Bone marrow (tissue), 2 donors: ENCODE measurements around the gene TSPAN8.
"Not testable (repeated sequence)": the region's sequence is repeated elsewhere in the genome, so short reads cannot be mapped to it uniquely, and the experiment has no call there.

Experiments used
- DNase-seq, 2 donors: peaks; one replicate each; lab custom pipeline; 2025; lab: John Stamatoyannopoulos, UW

The TSPAN8 gene

DNA sequence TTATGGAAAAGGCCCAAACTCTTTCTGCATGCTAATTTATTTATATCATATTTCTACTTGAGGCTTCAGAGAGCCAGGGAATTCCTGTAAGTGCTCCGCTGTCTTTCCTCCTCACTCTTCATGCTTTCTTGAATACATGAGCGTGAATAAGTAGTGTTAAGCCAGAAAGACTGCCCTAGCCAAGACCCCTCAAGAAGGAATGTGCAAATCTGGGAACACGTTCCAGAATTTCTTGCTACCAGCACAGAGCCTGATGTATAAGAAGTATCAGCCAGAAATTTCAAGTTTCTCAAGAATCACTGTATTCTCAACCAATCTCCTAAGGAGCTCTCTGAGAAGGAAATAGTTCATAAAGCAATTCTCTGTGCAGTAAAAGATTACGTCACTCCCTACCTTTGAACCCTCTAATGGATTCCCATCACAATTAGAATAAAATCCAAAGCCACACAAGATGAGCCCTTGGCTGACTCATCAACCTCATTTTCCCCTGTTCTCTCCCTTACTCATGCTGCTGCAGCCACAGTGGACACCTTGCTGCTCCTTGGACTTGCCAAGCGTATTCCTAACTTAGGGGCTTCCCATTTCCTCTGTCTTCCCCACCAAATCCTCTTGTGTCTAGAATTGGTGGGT lies 6.9 kb upstream of the TSPAN8 start:
- no peak for DNase-seq

GRCh38 chr12:71164166-71164565 lies 6.4 kb upstream of the TSPAN8 start:
- no peak for DNase-seq

- DNase-seq: no peak
Observed at GRCh38 chr12:71162832-71163763, 5.3 kb upstream of the TSPAN8 start.

GRCh38 chr12:71161591-71161990 lies 3.8 kb upstream of the TSPAN8 start:
- no peak for DNase-seq

GRCh38 chr12:71160585-71160984 lies 2.8 kb upstream of the TSPAN8 start:
- no peak for DNase-seq

DNA sequence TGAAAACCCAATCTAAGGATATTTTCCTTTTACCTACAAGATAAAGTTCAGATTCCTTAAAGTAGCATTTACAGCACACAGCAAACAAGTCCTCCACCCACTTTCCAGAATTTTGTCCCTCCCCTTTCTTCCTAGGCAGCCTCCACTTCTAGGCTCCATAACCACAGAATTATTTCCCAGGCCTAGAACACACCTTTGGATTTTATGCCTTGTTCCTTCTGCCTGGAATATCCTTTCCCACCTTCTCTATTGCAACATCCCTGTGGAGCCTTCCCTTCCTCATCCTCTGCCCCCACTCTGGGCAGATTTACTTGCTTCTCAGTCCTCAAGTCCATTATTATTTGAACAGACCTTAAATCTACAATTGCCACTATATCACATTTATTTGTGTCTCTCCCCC lies 2.1 kb upstream of the TSPAN8 start:
- DNase-seq: no peak

GRCh38 chr12:71159264-71159663 lies 1.5 kb upstream of the TSPAN8 start:
- DNase-seq: no peak

GRCh38 chr12:71158361-71158882 lies 623 bp upstream of the TSPAN8 start:
- no peak for DNase-seq

- no peak for DNase-seq
Observed at GRCh38 chr12:71155225-71155624, 2.6 kb downstream of the TSPAN8 start.

- DNase-seq: no peak
Observed at GRCh38 chr12:71152851-71153250, 4.9 kb downstream of the TSPAN8 start.

DNA sequence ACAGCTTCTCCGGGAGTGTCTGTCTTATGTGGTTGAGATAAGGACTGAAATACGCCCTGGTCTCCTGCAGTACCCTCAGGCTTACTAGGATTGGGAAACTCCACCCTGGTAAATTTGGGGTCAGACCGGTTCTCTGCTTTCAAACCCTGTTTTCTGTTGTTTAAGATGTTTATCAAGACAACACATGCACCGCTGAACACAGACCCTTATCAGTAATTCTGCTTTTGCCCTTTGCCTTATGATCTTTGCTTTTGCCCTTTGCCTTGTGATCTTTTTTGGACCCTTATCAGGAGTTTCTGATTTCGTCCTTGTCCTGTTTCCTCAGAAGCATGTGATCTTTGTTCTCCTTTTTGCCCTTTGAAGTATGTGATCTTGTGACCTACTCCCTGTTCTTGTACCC lies 7.8 kb downstream of the TSPAN8 start:
- not testable (repeated sequence) for DNase-seq

DNA sequence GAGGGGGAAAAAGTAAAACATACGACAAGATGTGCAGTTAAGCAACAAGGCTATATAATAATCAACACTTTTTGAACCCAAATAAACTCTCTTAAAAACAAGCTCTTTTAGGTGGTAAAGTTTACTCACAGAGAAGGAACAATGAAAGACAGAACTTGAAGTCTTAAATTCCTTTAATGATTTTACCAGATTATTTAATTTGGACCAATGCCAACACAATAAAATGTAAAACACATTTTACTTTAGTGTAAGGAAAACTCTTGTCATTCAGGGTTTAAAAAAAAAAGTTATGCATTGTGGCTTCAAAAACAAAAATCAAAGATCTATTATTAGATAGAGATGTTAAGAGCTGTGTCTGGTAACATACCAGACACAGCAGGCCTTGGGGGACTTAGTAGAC lies 13.1 kb downstream of the TSPAN8 start:
- no peak for DNase-seq

DNA sequence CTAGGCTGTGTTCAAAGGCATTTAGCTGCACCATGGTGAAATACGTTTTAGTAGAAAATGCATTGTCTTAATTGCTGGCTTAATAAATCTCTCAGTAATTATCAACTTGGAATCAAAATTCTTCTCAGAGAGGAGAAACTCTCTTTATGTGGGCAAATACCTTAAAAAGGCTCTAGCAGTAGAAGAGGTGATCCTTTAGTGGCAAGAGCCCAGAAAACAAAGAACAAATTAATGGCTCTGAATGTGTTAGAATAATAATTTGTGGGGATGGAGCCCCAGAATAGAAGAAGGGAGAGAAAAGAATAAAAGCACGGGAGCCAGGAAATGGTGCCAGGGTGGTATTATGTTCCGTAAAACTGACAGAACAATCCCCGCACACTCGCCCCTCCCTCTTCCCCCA lies 14.8 kb downstream of the TSPAN8 start:
- DNase-seq: no peak

- no peak for DNase-seq
Observed at GRCh38 chr12:71142016-71142415, 15.8 kb downstream of the TSPAN8 start.

GRCh38 chr12:71141378-71141926 lies 16.3 kb downstream of the TSPAN8 start:
- no peak for DNase-seq

- DNase-seq: no peak
Observed at GRCh38 chr12:71139153-71139735, 18.6 kb downstream of the TSPAN8 start.

- no peak for DNase-seq
Observed at GRCh38 chr12:71138011-71138410, 19.8 kb downstream of the TSPAN8 start.

GRCh38 chr12:71135812-71136176 lies 22.0 kb downstream of the TSPAN8 start:
- DNase-seq: no peak

- DNase-seq: no peak
Observed at GRCh38 chr12:71135077-71135811, 22.6 kb downstream of the TSPAN8 start.

DNA sequence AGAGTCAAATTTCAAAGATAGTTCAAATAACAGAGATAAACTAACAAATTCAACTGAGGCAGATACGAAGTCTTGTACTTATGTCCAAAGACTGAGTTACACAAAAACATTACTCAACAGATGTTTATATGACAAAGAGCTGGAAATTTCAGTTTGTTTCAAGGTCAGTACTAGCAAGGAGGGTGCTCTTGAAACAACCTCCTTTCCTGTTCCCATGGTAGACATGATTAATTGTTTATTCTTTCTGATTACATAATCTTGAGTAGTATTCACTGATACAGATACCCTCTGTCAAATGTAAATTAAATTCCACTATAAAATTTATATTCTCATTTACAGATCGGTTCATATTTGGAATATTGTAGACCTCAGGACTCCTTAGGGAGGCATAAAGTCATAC lies 23.4 kb downstream of the TSPAN8 start:
- DNase-seq: no peak

GRCh38 chr12:71130521-71131069 lies 27.2 kb downstream of the TSPAN8 start:
- no peak for DNase-seq

DNA sequence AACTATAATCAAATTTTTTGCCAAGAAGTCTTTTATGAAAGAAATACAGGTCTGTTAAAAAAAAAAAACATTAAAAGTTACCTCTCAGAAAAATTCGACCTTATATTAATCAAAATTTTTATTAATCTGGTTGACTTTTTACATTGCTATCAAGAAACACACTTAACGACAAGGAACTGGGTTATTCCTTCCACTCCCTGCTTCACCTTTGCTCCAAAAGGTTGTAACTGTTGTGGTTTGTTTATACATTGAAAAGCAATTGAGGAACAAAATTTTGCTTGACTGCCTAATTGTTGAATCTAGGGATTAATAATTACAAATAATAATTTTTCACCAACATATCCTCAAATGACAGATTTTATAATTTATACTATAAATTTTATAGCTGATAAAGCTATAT lies 28.4 kb downstream of the TSPAN8 start:
- no peak for DNase-seq
